Stimulated activated CD8-positive, alpha-beta memory T cell treated with anti-CD3 and anti-CD28 coated beads, Interleukin-7, amount 100 ng/mL, for 24 hours (primary cell): Measurements from ENCODE around the gene MARK1.
"Not testable (repeated sequence)": the region's sequence is repeated elsewhere in the genome, so short reads cannot be mapped to it uniquely, and the experiment has no call there.

ENCODE experiments used
- DNase-seq: peaks from one replicate; pipeline ENCODE4 v3.0.0-alpha.2; 2020; ENCODE audit warnings: low read depth

Gene MARK1

DNA sequence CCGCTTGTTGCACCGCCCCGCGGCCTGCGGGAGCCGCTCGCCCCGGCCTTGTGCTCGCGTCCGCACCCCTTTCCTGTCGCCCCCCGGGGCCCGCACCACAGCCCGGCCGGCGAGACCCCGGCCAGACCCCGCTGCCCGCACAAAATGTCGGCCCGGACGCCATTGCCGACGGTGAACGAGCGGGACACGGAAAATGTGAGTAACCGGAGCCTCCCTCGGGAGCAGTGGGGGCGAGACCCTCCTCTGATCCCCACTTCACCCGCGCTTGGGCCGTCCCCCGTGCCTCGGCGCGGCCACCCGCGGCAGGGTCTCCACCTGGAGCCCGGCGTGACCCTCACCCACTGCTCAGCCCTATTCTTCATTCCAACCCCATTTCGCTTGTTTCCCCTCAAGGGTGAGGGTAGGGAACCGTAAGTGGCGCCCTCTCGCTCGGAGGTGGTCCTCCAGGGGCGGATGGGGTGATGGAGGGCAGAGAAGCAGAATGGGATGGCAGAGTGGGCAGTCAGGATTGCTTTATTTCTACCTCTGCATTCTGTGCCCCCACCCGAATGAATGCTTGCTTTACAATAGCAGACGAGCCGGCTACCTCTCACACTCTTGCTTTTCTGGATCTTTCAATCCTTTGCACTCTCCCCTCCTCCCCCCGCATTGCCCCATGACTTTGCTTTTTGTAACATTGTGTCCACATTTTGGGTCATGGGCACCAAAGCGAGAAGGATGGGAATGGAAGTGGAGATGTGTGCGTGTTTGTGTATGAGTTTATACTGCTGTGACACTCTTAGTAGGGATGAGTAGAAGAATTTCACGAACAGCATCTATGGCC, 954 bp downstream of the MARK1 start:
- no peak for DNase-seq

DNA sequence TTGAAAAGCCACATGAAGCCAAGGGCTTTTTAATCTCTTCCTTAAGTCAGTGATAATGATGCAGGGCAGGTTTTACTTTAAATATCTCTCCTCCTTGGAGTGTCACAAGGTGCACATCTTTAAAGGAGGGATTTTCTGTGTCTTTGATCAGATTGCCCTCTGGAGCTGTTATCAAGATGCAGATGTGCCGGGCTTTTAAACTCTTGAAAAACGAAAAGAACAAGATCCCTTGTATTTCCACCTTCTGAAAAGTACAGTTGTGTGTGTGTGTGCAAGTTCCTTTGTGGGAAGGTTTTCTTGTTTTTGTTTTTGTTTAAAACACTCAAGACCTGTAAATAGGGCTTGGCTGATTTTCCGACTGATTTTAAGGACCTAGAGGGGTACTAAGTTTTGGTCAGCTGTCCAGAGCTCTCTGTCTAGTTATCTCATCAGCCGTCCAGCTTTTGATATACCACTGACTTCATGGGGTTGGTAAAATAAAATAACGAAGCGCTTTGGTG, 1.6 kb downstream of the MARK1 start:
- no peak for DNase-seq

DNA sequence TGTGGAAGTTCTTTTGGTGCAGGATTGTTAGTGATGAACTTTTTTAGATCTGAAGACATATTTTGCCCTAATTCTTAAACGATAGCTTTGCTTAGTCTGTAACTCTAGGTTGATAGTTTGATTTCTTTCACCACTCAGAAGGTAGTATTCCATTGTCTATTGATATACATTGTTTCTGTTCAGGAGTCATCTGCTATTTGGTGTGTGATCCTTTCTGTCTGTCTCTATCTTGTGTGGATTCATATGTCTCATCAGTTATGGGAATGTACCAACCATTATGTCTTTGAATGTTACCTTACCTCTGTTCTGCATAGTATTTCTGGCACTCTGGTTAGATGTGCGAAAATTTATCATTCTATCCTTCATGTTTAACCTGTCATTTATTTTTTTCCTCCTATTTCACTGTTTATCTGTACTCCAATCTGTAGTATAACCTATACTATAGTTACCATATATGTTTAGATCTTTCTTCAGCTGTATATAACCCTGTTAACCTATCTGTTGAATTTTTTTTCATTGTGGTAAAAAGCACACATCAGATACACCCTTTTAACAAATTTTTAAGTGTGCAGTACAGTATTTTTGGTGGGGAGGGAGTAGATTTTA, 5.7 kb downstream of the MARK1 start:
- DNase-seq, result no peak

DNA sequence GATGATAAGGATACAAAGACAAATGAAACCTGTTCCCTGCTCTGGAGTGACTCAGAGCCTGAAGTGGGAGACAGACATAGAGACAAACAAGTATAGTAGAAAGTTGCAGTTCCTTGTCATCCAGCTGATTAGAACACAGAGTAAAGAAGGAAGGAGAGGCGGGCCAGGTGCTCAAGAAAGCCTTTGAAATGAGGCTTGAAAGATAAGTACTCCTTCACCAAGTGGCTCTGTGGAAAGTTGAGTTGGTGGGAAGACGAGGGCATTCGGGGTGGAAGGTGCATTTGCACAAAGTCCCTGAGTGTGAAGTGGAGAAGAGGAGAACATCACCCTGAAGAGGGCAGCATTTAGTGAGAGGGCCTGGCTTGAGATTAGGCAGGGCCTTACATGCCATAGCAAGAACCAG, 17.0 kb downstream of the MARK1 start:
- no peak for DNase-seq

DNA sequence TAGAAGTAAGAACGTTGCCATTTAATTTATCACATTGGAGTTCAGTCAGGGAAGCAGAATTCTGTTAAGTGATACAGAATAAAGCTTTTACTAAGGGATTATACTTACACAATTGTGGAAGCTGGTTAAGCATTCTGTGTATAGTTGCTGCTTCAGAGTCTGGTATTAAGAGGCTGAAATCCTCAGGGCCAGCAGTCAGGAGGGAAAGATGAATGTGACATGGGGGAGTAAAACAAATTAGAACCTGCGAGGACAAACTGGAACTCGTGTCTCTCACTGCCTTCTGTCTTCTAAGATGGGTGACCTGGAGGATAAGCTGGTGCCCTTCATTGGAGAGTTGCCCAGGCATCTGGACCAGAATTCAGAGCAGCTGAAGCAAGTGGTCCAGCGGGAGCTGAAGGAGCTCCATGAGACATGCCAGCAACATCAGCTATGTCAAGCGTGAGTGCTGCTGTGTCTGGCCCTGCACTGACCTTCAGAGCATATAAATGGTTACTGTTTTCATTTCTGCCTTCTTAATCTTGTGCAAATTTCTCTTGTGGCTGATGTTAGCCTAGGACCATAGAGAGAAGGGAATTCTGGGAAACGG, 23.0 kb downstream of the MARK1 start:
- DNase-seq, result no peak

DNA sequence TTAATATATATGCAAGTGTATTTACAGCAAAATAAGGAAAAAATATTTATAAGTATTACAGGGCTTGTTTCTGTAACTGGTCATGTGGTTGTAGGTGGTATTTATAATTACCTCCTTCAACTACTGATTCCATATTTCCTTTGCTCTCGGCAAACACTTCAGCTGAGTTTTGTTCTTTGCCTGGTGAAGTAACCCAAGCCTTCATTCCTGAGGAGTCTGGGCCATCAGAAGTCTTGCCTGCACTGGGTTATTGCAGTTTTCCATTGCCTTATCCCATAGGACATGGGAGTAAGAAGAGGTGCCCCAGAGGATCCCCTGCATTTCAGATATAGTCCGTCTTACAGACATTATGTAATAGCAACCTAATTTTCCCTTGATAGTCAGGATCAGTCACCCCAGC, 23.8 kb downstream of the MARK1 start:
- DNase-seq, result no peak

DNA sequence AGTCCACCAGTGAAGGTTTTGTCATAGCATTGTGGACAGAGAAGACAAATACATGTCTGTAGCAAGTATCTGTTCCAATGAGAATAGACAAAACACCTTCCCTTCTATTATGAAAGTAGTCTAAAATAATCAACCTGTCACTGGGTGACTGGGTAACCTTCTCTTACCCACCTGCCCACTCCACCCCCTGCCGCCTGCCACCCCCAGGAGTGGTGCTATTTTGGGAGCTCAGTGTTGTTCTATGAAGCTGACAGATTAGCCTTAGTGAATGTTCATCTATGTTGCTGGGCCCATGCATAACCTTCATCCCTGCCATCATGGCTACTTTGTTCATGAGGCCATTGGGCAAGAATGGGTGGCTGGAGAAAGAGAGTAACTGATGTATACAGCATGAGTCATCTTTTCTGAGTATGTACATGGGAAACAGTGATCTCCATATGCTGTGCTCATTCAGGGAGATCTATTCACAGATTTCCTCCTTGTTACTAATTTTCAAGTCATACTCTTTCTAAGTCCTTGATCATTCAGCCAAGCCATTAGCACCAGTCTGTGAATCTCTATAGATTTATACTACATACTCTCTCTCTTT, 24.8 kb downstream of the MARK1 start:
- no peak for DNase-seq

DNA sequence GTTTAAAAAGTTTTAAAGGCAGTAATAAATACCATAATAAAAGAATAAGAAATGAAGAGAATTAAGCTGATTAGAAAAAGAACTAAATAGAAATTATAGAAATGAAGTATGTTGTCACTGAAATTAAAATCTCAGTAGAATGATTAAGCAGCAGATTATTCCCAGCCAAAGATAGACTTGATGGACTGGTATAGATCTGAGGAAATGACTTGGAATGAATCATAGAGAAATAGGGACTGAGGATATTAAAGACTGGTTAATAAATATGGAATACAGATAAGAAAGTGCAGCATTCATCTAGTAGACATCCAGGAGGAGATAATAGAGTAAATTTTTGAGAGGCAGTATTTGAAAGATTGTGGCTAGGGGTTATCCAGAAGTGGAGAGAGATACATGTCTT, 28.7 kb downstream of the MARK1 start:
- DNase-seq, result no peak

DNA sequence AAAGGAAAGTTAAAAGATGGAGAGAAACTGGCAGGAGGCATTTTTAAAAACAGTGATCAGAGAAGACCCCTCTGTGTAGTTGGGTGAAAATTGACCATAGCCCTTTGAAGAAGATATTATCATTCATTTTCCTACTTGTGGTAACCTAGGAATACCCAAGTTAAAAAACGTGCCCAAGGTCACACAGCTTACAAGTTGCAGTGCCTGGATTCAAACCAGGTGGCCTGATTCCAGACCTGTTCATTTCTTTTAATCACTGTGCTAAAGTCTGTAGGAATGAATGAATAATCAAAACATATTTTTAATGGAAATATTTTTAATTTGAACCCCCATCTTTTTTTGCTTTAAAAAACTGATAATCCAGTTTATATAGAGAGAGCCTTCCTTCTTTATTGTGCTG, 35.6 kb downstream of the MARK1 start:
- DNase-seq, result no peak

DNA sequence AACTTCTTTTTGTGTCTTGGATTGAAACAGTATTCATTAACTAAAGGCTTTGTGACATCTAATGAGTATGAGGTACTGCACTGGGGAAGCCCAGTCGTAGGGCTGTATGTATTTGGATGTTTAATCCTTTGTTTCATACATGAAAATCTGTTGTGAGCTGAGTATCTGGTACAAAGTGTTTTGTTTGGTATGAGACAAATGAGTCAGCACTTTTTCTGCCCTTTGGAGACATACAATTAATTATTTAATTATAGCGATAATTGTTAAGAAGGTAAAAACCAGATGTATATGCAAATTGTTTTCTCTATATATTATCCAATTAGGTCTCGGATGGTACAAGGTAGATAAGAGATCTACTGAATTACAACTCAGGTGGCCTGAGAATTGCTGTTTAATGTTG, 36.3 kb downstream of the MARK1 start:
- no peak for DNase-seq

DNA sequence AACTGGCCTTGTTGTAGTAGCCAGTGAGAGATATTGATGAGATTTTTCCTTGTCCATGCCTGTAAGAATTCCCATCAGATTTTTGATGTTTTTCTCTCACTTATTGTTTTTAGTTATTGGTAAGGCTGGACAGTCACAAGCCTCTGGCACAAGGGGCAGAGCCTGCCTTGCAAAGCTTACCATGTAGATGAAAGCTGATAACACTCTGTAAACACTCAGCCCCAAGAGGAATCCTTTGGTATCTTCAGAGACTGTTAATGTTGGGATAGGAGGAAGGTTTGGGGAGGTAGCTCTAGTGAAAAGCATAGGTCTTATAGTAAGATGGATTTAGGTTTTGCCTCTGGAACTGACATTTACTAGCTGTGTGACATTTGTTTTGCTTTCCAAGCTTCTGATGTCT, 37.7 kb downstream of the MARK1 start:
- no peak for DNase-seq

DNA sequence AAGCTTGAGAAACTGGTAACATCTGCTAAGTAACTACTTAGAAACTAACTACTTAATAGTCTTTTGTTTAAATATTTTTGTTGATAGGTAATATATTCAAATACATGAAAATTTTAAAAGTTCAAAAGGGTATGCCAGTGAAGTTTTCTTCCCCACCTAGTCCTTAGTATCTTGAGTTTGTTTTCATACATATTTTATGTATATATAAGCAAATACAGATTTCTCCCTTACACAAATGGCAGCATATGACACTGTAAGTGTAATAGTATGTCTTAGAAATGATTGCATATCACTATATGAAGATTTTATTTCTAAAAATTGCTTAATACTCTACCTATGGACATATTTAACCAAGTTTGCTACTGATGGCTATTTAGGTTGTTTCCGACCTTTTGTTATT, 38.9 kb downstream of the MARK1 start:
- no peak for DNase-seq

DNA sequence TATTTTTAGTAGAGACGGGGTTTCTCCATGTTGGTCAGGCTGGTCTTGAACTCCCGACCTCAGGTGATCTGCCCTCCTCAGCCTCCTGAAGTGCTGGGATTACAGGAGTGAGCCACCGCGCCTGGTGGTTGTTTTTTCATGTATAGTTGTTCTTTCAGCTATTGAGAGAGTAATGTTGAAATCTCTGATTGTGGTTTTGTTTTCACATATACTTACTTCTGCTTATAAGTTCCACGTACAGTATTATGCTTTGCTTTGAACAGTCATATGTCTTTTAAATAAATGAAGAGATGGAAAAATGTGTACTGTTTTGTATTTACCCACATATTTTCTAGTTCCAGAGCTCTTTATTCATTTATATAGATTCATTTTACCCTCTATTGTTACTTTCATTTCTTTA, 44.5 kb downstream of the MARK1 start:
- DNase-seq, result no peak

DNA sequence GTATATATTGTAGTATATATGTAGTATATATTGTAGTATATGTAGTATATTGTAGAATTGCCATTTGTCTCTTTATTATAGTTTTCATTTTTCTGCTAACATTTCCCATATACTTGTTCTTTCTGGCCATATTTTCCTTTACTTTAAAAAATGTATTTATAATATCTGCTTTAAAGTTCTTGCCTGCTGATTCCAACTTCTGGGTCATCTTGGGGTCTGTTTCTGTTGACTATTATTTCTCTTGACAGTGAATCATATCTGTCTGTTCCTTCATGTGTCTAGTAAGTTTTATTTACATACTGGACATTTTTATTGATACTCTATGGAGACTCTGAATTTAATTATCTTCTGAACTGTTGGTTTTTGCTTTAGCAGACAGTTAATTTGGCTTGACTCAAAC, 45.9 kb downstream of the MARK1 start:
- no peak for DNase-seq

DNA sequence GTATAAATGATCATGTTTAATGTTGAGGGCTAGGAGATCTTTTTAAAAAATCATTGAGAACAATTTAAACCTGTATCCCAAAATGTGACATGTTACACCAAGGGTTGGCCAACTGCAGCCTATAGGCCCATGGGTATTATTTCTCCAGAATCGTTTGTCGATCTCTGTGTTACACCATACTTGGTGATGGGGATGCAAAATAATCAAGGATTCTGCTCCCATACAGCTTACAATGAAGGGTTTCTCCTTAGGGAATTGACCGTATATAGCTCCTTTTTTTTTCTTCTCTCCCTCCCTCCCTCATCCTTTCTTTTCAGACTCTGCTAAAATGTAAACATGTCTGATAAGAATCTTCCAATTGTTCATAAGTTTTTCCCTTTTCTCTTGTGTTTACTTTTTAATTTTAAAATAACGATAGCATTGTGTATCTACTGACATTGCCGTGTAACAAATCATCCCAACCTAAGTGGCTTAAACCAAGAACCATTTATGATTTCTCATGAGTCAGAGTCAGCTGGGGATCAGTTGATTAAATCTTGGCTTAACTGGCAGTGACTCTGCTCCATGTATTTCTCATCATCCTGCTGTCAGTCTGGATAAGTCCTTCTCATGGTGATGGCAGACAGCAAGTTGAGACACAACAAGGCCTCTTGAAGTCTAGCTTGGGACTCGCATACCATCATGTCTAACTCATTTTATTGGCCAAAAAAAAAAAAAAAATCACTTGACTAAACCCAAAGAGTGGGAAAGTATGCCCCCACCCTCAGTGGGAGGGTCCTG, 48.0 kb downstream of the MARK1 start:
- no peak for DNase-seq

DNA sequence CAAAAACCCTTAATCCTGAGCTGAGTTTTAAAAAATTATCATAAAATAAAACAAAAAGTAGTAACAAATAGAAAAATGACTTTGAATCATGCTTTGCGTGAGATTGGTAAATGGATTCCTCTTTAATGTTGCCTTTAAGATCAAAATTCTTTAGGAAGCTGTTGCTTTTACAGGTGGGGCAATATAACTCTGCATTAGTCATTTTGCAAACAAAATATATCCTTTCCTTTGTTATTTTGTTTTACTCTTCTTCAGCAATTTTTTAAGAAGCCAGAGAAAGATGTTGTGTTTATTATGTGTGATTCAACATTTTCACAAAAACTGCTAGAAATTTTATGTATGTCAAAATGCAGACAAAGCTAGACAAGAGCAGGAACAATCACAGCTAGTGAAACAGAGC, 50.0 kb downstream of the MARK1 start:
- DNase-seq, result no peak

DNA sequence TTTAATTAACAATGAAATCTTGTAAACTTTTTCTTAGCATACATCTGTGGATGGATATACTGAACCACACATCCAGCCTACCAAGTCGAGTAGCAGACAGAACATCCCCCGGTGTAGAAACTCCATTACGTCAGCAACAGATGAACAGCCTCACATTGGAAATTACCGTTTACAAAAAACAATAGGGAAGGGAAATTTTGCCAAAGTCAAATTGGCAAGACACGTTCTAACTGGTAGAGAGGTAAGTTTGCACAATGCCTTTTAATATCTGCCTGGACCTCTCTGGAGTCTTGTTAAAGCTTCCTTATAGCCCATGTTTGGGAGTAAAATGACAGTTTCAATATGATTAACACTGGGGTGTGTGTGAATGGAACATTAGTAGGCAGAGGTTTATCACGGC, 51.4 kb downstream of the MARK1 start:
- no peak for DNase-seq

DNA sequence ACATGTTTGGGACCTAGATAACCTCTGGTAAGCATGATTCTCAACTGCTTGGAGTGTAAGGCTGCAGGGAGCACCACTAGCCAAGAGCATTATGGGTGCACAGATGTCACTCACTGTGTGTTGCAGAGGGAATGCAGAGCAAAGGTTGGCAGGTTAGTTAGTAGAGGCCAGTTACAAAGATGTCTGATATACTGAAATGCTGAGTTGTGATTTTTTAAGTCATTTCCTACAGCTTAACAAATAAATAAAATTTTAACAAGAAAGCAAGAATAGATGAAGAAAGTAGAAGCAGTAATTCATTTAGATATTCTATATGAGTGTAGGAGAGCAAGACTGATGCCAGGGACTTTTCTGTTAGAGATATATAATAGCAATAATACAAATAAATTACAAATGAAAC, 64.8 kb downstream of the MARK1 start:
- DNase-seq, result no peak

DNA sequence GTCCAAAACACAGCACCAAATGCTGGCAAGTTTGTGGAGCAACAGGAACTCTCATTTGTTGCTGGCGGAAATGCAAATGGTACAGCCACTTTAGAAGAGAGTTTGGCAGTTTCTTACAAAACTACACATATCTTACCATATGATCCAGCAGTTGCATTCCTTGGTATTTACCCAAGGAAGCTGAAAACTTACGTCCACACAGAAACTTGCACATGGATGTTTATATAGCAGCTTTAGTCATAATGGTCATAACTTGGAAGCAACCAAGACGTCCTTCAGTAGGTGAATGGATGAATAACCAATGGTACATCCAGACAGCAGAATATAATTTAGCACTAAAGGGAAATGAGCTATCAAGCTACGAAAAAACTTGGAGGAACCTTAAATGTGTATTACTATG, 66.4 kb downstream of the MARK1 start:
- DNase-seq, result no peak

DNA sequence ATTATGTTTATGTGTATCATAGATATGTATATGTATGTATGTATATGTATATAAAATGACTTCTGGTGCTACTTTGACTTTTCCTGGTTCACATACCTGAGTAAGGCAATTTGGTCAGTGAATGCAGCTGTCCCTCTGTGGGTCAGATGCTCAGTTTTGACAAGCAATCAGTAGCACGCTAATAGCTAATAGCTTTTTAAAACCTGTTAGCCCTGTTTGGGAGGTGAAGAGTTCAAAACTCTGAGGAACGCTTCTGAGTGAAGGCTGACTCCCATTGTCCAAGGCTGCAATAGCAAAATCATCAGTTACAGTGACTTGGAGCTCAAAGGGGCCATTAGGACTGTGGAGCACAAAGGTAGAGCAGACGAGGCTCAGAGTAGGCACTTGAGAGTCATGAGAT, 67.2 kb downstream of the MARK1 start:
- DNase-seq, result no peak

DNA sequence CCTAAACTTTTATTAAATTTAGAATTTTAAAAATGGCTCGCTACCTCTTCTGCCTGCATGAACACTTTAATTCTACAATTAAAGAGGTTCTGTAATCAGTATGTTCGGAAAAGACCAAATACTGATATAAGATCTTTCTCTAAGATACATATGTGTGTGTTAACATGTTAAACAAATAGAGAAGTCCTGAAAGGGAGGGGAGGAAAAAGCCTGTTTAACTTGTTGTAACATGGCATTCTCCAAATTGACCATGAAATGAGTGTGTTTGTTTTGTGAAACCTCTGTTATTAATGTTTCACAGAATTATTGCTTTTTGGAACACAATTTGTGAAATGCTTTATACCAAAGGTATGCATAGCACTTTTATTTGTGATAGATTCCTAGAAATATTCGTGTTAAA, 77.0 kb downstream of the MARK1 start:
- no peak for DNase-seq

DNA sequence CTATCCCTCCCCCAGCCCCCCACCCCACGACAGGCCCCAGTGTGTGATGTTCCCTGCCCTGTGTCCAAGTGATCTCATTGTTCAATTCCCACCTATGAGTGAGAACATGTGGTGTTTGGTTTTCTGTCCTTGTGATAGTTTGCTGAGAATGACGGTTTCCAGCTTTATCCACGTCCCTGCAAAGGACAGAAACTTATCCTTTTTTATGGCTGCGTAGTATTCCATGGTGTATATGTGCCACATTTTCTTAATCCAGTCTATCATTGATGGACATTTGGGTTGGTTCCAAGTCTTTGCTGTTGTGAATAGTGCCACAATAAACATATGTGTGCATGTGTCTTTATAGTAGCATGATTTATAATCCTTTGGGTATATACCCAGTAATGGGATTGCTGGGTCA, 77.7 kb downstream of the MARK1 start:
- DNase-seq, result not testable (repeated sequence)
